GM18520 (cell line): ENCODE results near the gene TP63.

Source experiments
- ATAC-seq: cut with Tn5 transposase; IDR thresholded peaks from one replicate; pipeline ENCODE4 v1.9.1; 2021; ENCODE audit not compliant: unreplicated experiment

TP63 gene

GRCh38 chr3:189907803-189908202, 276.6 kb downstream of the TP63 start:
- no peak for ATAC-seq

GRCh38 chr3:189908646-189909045, 277.5 kb downstream of the TP63 start:
- no peak for ATAC-seq

- no peak for ATAC-seq
Measured at GRCh38 chr3:189909139-189909538, 277.9 kb downstream of the TP63 start.

GRCh38 chr3:189909573-189909972, 278.4 kb downstream of the TP63 start:
- ATAC-seq = no peak

GRCh38 chr3:189911001-189911400, 279.8 kb downstream of the TP63 start:
- ATAC-seq = no peak

GRCh38 chr3:189914799-189915198, 283.6 kb downstream of the TP63 start:
- ATAC-seq = no peak

GRCh38 chr3:189921770-189922169, 290.6 kb downstream of the TP63 start:
- ATAC-seq = no peak

GRCh38 chr3:189927975-189928895, 297.0 kb downstream of the TP63 start:
- ATAC-seq = no peak

GRCh38 chr3:189936201-189936945, 305.2 kb downstream of the TP63 start:
- ATAC-seq = no peak

- ATAC-seq = no peak
Measured at GRCh38 chr3:189937302-189938127, 306.3 kb downstream of the TP63 start.

GRCh38 chr3:189941125-189941524, 309.9 kb downstream of the TP63 start:
- no peak for ATAC-seq

- ATAC-seq = no peak
Measured at GRCh38 chr3:189941679-189942078, 310.5 kb downstream of the TP63 start.

GRCh38 chr3:189942948-189943347, 311.8 kb downstream of the TP63 start:
- ATAC-seq = no peak

- no peak for ATAC-seq
Measured at GRCh38 chr3:189944285-189945145, 313.3 kb downstream of the TP63 start.

GRCh38 chr3:189945935-189946709, 314.9 kb downstream of the TP63 start:
- ATAC-seq = no peak
